ENCODE data around the gene CPNE2.
"Not testable (repeated sequence)": the region's sequence is repeated elsewhere in the genome, so short reads cannot be mapped to it uniquely, and the experiment has no call there.

Gene CPNE2

DNA sequence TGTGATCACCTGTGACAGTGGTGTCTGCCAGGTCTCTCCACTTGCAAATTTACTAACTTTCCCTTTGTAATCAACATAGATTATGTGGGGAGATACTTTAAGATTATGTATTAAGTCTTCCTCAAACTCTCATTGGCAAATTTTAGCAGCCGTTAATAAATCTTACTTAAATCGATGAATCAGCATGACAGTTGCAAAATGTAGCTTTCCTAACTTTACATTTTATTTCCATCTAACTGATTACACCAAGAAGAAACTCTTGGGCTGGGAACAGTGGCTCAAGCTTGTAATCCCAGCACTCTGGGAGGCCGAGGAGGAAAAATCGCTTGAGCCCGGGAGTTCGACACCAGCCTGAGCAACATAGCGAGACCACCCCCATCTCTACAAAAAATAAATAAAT lies 23.3 kb upstream of the CPNE2 start:
- H3K27me3 ChIP-seq (ENCODE audit: control insufficient read depth, insufficient read depth, low read length, poor library complexity, severe bottlenecking): no peaks in the 10 kb centered on the region
- H3K9me3 ChIP-seq (ENCODE audit: control insufficient read depth, low read length): no peaks in the 10 kb centered on the region
- 88 to 94% methylated on average over 5 to 6 of the region's 7 CpGs for WGBS, 2 experiments
- H3K4me1 ChIP-seq (ENCODE audit: control insufficient read depth, insufficient read depth, low read length): no peaks in the 10 kb centered on the region
- H3K27ac ChIP-seq (ENCODE audit: insufficient read depth, low read depth, low read length, poor library complexity, severe bottlenecking): no peak overlapping the region
- no peaks in the 10 kb centered on the region for H3K36me3 ChIP-seq (ENCODE audit: control insufficient read depth, insufficient read depth, low read length)
- no peak overlapping the region for H3K4me3 ChIP-seq (ENCODE audit: insufficient read depth, low read depth, low read length)

DNA sequence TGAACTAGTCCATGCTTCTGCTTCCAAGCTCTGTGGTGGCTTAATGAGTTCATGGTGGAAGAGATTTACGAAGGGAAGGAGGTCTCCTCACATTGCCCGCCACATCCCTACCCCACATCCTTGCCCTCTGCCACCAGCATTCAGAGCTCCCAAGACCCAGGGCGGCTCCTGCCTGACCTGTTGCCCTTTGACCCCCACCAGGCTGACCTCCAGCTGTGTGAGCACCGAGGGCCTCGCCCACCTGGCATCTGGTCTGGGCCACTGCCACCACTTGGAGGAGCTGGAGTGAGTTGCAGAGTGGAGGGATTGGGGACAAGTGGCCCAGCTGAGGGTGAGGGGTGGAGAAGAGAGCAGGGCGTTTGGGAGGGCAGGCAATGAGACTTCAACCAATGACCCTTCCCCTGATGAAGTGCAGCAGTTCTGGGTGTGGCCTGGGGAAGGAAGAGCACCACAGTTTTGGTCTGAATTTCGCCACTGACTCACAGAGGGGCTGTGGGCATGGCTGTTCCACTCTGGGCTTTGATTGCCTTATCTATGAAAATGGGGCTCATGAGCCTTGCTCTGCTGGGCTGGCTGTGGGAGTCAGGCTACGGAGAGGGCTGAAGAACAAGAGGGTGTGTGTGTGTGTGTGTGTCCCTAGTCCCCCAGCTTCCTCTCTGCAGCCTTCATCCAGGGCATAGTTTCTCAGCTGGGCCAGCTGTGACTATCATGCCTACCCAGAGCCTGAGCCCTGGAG lies 22.6 kb upstream of the CPNE2 start:
- no peak overlapping the region for H3K4me3 ChIP-seq (ENCODE audit: insufficient read depth, low read depth, low read length)
- WGBS, 2 experiments: 81 to 88% methylated on average over 8 of the region's 8 CpGs
- H3K4me1 ChIP-seq (ENCODE audit: control insufficient read depth, insufficient read depth, low read length): no peaks in the 10 kb centered on the region
- H3K9me3 ChIP-seq (ENCODE audit: control insufficient read depth, low read length): no peaks in the 10 kb centered on the region
- H3K36me3 ChIP-seq (ENCODE audit: control insufficient read depth, insufficient read depth, low read length): no peaks in the 10 kb centered on the region
- H3K27me3 ChIP-seq (ENCODE audit: control insufficient read depth, insufficient read depth, low read length, poor library complexity, severe bottlenecking): no peaks in the 10 kb centered on the region
- no peak overlapping the region for H3K27ac ChIP-seq (ENCODE audit: insufficient read depth, low read depth, low read length, poor library complexity, severe bottlenecking)

DNA sequence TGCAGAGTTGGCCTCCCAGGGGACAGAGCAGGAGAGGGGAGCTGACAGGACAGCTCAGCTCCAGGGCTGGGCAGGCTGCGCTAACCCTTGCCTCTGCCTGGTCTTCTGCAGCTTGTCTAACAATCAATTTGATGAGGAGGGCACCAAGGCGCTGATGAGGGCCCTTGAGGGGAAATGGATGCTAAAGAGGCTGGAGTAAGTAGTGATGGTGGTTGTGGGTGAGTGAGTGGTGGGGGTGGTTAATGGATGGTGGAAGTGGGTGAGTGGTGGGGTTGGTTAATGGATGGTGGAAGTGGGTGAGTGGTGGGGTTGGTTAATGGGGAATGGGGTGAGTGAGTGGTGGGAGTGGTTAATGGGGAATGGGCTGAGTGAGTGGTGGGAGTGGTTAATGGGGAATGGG lies 22.0 kb upstream of the CPNE2 start:
- no peaks in the 10 kb centered on the region for H3K4me1 ChIP-seq (ENCODE audit: control insufficient read depth, insufficient read depth, low read length)
- H3K27ac ChIP-seq (ENCODE audit: insufficient read depth, low read depth, low read length, poor library complexity, severe bottlenecking): no peak overlapping the region
- H3K4me3 ChIP-seq (ENCODE audit: insufficient read depth, low read depth, low read length): no peak overlapping the region
- no peaks in the 10 kb centered on the region for H3K36me3 ChIP-seq (ENCODE audit: control insufficient read depth, insufficient read depth, low read length)
- H3K27me3 ChIP-seq (ENCODE audit: control insufficient read depth, insufficient read depth, low read length, poor library complexity, severe bottlenecking): no peaks in the 10 kb centered on the region
- 95 to 98% methylated on average over 2 of the region's 2 CpGs for WGBS, 2 experiments
- H3K9me3 ChIP-seq (ENCODE audit: control insufficient read depth, low read length): no peaks in the 10 kb centered on the region

DNA sequence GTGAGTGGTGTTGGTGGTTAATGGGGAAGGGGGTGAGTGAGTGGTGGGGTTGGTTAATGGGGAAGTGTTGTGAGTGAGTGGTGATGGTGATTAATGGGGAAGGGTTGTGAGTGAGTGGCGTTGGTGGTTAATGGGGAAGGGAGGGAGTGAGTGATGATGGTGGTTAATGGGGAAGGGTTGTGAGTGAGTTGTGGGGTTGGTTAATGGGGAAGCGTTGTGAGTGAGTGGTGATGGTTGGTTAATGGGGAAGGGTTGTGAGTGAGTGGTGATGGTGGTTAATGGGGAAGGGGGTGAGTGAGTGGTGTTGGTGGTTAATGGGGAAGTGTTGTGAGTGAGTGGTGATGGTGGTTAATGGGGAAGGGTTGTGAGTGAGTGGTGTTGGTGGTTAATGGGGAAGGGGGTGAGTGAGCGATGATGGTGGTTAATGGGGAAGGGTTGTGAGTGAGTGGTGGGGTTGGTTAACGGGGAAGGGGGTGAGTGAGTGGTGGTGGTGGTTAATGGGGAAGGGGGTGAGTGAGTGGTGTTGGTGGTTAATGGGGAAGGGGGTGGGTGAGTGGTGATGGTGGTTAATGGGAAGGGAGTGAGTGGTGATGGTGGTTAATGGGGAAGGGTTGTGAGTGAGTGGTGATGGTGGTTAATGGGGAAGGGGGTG lies 21.2 kb upstream of the CPNE2 start:
- not testable (repeated sequence) for H3K27ac ChIP-seq (ENCODE audit: insufficient read depth, low read depth, low read length, poor library complexity, severe bottlenecking); H3K36me3 ChIP-seq (ENCODE audit: control insufficient read depth, insufficient read depth, low read length); H3K9me3 ChIP-seq (ENCODE audit: control insufficient read depth, low read length); H3K4me3 ChIP-seq (ENCODE audit: insufficient read depth, low read depth, low read length); H3K4me1 ChIP-seq (ENCODE audit: control insufficient read depth, insufficient read depth, low read length); H3K27me3 ChIP-seq (ENCODE audit: control insufficient read depth, insufficient read depth, low read length, poor library complexity, severe bottlenecking)
- 94 to 96% methylated on average over 4 of the region's 4 CpGs for WGBS, 2 experiments

DNA sequence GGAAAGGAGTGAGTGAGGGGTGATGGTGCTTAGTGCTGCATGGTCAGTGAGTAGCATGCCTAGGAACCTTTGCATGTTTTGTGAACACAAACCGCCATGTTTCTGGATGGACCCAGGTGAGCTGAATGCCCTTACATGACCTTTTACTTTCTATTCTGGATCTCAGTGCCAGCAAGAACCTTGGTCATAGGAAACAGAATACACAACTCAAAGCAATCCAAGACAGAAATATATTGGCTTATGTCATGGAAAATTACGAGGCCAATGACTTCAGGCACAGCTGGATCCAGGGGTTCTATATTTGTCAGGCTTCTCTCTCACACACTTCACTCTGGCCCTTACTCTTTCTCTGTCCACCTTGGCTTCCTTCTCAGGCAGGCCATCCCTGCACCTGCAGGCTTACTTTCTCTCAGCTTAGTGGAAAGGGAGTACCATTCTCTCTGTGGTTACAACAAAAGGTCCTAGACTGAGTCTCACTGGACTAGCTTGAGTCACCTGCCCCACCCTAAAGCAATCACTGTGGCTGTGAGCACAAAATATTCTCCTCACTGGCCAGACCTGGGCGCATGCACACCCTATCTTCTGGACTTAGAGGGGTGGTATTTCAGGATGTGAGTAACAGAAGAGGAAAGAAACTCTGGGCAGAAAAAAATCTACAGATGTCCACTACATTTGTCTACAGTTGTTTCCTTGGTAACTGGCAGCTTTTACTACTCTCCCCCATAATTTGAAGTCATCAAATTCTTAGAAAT lies 20.4 kb upstream of the CPNE2 start:
- H3K9me3 ChIP-seq (ENCODE audit: control insufficient read depth, low read length): no peaks in the 10 kb centered on the region
- no peak overlapping the region for H3K4me3 ChIP-seq (ENCODE audit: insufficient read depth, low read depth, low read length)
- H3K4me1 ChIP-seq (ENCODE audit: control insufficient read depth, insufficient read depth, low read length): no peaks in the 10 kb centered on the region
- H3K36me3 ChIP-seq (ENCODE audit: control insufficient read depth, insufficient read depth, low read length): no peaks in the 10 kb centered on the region
- no peaks in the 10 kb centered on the region for H3K27me3 ChIP-seq (ENCODE audit: control insufficient read depth, insufficient read depth, low read length, poor library complexity, severe bottlenecking)
- 92 to 95% methylated on average over 3 of the region's 3 CpGs for WGBS, 2 experiments
- H3K27ac ChIP-seq (ENCODE audit: insufficient read depth, low read depth, low read length, poor library complexity, severe bottlenecking): no peak overlapping the region

DNA sequence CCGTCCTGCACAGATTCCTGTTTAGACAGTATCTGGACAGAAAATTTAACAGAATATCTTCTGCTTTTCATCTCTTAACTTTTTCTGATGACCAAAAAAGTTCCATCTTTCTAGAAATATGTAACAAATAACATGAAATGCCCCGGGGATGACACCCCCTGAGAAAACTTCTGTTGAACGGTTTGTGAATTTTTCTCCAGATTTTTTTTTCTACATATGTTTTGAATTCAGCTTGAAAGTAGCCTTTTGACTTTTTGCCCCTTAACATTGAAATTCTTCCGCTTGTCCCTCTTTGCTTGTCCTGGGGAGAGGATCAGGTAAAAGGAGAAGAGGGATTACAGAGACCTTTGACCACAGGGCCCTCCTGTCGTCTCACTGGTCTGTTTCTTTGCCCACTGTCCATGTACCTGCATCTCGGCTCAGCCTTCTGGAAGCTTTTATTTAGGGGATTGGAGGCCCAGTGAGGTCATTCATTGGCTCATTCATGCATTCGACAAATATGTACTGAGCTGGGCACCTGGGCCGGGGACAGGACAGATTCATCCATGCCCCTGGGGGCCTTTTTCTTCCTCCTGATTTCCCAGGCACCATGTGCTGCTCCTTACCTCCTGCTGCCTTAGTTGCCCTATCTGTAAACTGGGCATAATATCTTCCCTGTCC lies 19.6 kb upstream of the CPNE2 start:
- Histone ChIP-seq H3K27me3 (ENCODE audit: control insufficient read depth, insufficient read depth, low read length, poor library complexity, severe bottlenecking) (no peaks in the 10 kb centered on the region), H3K4me3 (ENCODE audit: insufficient read depth, low read depth, low read length) (no peak overlapping the region), H3K9me3 (ENCODE audit: control insufficient read depth, low read length) (no peaks in the 10 kb centered on the region), H3K36me3 (ENCODE audit: control insufficient read depth, insufficient read depth, low read length) (no peaks in the 10 kb centered on the region), H3K27ac (ENCODE audit: insufficient read depth, low read depth, low read length, poor library complexity, severe bottlenecking) (no peak overlapping the region), H3K4me1 (ENCODE audit: control insufficient read depth, insufficient read depth, low read length) (no peaks in the 10 kb centered on the region)
- 85 to 87% methylated on average over 8 of the region's 8 CpGs for WGBS, 2 experiments

DNA sequence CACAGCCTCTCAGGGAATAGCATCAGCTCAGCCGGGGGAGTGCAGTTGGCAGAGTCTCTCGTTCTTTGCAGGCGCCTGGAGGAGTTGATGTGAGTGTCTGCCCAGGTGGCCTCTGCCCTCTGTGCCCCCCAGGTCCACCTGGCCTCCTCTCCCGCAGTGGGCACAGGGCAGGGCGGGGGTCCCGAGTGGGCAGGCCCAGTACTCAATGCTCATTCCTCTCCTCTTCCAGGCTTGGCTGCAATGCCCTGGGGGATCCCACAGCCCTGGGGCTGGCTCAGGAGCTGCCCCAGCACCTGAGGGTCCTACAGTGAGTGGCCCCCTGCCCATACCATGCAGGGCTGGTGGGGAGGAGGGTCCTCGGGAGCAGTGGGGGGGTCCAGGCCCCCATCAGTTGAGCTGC lies 14.7 kb upstream of the CPNE2 start:
- no peak overlapping the region for H3K27ac ChIP-seq (ENCODE audit: insufficient read depth, low read depth, low read length, poor library complexity, severe bottlenecking)

DNA sequence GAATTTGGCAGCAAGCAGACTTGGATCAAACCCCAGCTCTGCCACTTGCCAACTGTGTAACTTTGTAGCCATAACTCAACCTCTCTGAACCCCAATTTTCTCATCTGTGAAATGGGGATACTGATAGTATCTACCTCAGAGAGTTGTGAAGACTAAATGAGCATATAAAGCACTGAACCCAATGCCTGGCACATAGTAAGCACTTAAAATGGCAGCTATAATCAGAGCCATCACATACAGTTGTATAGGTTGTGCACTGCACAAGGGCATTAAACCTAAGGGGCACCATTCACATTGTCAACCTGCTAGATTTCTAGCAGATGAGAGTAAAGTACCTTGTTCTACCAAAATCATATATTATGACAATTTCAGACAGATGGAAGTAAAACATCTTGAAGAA lies 10.6 kb upstream of the CPNE2 start:
- Histone ChIP-seq H3K27ac (ENCODE audit: insufficient read depth, low read depth, low read length, poor library complexity, severe bottlenecking) (no peak overlapping the region), H3K4me1 (ENCODE audit: control insufficient read depth, insufficient read depth, low read length) (no peaks in the 10 kb centered on the region), H3K27me3 (ENCODE audit: control insufficient read depth, insufficient read depth, low read length, poor library complexity, severe bottlenecking) (no peaks in the 10 kb centered on the region), H3K4me3 (ENCODE audit: insufficient read depth, low read depth, low read length) (no peak overlapping the region), H3K36me3 (ENCODE audit: control insufficient read depth, insufficient read depth, low read length) (no peaks in the 10 kb centered on the region), H3K9me3 (ENCODE audit: control insufficient read depth, low read length) (no peaks in the 10 kb centered on the region)

More for the DNA sequence above, 14.7 kb upstream of the CPNE2 start:
- Histone ChIP-seq H3K9me3 (ENCODE audit: control insufficient read depth, low read length) (no peaks in the 10 kb centered on the region), H3K27me3 (ENCODE audit: control insufficient read depth, insufficient read depth, low read length, poor library complexity, severe bottlenecking) (no peaks in the 10 kb centered on the region), H3K4me3 (ENCODE audit: insufficient read depth, low read depth, low read length) (no peak overlapping the region), H3K4me1 (ENCODE audit: control insufficient read depth, insufficient read depth, low read length) (no peaks in the 10 kb centered on the region), H3K36me3 (ENCODE audit: control insufficient read depth, insufficient read depth, low read length) (no peaks in the 10 kb centered on the region)
- 82 to 87% methylated on average over 7 of the region's 7 CpGs for WGBS, 2 experiments

DNA sequence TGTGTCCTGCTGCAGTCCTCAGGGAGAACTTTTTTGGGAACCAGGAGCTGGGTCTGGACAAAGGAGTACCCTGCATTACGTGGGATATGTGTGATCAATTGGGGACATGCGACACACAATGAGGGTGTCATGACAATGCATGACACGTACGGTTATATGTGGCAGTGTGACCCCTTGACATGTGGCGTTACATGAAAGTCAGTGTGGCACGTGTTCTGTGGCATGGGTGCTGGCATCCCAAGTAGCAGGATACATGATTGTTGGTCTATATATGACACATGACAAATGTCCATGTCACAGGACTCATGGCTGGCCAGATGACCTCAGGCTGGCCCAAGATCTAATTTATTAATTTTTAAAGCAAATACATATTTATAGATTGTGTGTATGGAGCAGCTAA lies 9.7 kb upstream of the CPNE2 start:
- Histone ChIP-seq H3K4me3 (ENCODE audit: insufficient read depth, low read depth, low read length) (no peak overlapping the region), H3K27ac (ENCODE audit: insufficient read depth, low read depth, low read length, poor library complexity, severe bottlenecking) (no peak overlapping the region), H3K9me3 (ENCODE audit: control insufficient read depth, low read length) (no peaks in the 10 kb centered on the region), H3K27me3 (ENCODE audit: control insufficient read depth, insufficient read depth, low read length, poor library complexity, severe bottlenecking) (no peaks in the 10 kb centered on the region), H3K4me1 (ENCODE audit: control insufficient read depth, insufficient read depth, low read length) (no peaks in the 10 kb centered on the region), H3K36me3 (ENCODE audit: control insufficient read depth, insufficient read depth, low read length) (no peaks in the 10 kb centered on the region)
- 93 to 97% methylated on average over 6 of the region's 6 CpGs for WGBS, 2 experiments

Measured in ectodermal cell (in vitro differentiated cells).